ENCODE data around the gene CCT6B.
"Not testable (repeated sequence)": the region's sequence is repeated elsewhere in the genome, so short reads cannot be mapped to it uniquely, and the experiment has no call there.

Gene CCT6B, protein sequence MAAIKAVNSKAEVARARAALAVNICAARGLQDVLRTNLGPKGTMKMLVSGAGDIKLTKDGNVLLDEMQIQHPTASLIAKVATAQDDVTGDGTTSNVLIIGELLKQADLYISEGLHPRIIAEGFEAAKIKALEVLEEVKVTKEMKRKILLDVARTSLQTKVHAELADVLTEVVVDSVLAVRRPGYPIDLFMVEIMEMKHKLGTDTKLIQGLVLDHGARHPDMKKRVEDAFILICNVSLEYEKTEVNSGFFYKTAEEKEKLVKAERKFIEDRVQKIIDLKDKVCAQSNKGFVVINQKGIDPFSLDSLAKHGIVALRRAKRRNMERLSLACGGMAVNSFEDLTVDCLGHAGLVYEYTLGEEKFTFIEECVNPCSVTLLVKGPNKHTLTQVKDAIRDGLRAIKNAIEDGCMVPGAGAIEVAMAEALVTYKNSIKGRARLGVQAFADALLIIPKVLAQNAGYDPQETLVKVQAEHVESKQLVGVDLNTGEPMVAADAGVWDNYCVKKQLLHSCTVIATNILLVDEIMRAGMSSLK

GRCh38 chr17:34961093-34961911, at the start of gene CCT6B, which contains the start of gene ZNF830:
Gene CCT6B, minus strand, starts transcription at chr17:34961460. Its CDS starts 67 bp downstream, at chr17:34961393.
Gene ZNF830, plus strand, starts transcription at chr17:34961540. Its CDS starts 27 bp downstream, at chr17:34961567.
- peak; percentile 85 for FAIRE-seq

DNA sequence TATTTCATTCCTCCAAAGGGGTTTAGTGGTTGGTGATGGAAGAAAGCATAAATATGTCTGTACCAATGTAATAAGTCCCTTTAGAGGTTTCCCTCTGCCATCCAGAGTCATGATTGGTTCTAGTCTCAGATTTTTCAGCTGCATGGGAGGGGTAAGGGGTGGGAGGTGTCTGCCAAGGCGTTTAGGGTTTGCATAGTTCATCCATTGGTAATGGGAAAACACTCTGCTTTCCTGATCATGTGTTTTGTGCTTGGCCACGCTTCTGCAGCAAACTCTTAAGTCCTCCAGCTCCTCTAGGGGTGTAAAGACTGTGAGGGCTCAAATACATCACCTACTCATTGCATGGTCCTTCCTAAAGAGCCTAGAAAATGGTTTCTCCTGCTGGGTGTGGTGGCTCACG, 48.8 kb upstream of the CCT6B start:
- no peak for FAIRE-seq

DNA sequence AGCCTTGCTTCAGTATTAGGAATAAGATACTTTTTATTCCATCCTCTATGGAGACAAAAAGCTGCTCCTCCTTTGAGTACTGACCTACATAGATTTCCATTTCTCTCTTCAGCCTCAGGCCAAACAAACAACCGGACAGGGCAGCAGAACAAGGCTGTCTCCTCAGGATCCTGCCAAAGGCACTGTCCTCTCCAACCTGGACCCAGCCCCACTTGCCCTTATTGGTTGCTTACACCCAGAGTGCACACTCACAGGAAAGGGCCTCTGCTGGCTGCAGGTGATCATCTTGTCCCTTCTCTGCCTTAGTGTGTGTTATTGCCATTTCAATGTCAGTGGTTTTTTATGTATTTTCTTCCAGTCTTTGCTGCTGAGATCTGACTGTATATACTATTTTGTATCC, 45.7 kb upstream of the CCT6B start:
- FAIRE-seq = no peak

- FAIRE-seq = no peak
Observed at GRCh38 chr17:35006345-35006744, 45.1 kb upstream of the CCT6B start.

- FAIRE-seq = no peak
Observed at GRCh38 chr17:35003778-35004177, 42.5 kb upstream of the CCT6B start.

GRCh38 chr17:35002876-35003551, 41.8 kb upstream of the CCT6B start:
- FAIRE-seq = no peak

DNA sequence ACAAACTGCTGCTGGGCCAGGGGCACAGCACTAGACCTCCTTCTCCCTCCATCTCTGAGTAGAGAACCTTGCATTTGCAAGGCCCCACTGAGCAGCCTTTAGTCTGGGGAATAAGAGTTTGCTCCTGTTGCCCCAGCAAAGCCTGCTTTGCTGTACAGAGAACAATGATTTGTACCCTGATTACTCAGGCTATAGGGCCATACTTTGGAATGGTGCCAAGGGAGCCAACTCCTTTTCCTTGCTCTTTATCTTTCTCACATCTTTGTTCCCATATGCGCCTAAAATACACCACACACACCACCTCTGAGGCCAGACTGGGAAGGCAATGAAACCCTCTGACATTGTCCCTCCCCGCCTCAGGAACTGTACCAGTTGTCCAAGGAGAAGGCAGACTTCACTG, 40.3 kb upstream of the CCT6B start:
- FAIRE-seq = no peak

DNA sequence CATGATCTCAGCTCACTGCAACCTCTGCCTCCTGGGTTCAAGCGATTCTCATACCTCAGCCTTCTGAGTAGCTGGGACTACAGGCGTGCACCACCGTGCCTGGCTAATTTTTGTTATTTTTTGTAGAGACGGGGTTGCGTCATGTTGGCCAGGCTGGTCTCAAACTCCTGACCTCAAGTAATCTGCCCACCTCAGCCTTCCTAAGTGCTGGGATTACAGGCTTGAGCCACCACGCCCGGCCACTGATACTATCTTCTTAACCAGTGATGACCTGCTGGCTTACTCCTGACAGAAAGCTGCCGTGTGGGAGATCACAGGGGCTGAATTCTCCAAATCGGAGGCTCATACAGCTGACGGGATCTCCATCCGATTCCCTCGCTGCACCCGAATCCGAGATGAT, 39.7 kb upstream of the CCT6B start:
- not testable (repeated sequence) for FAIRE-seq

GRCh38 chr17:34999456-34999855, 38.2 kb upstream of the CCT6B start:
- no peak for FAIRE-seq

GRCh38 chr17:34998205-34998604, 36.9 kb upstream of the CCT6B start:
- no peak for FAIRE-seq

GRCh38 chr17:34997355-34997862, 36.1 kb upstream of the CCT6B start:
- FAIRE-seq = no peak

DNA sequence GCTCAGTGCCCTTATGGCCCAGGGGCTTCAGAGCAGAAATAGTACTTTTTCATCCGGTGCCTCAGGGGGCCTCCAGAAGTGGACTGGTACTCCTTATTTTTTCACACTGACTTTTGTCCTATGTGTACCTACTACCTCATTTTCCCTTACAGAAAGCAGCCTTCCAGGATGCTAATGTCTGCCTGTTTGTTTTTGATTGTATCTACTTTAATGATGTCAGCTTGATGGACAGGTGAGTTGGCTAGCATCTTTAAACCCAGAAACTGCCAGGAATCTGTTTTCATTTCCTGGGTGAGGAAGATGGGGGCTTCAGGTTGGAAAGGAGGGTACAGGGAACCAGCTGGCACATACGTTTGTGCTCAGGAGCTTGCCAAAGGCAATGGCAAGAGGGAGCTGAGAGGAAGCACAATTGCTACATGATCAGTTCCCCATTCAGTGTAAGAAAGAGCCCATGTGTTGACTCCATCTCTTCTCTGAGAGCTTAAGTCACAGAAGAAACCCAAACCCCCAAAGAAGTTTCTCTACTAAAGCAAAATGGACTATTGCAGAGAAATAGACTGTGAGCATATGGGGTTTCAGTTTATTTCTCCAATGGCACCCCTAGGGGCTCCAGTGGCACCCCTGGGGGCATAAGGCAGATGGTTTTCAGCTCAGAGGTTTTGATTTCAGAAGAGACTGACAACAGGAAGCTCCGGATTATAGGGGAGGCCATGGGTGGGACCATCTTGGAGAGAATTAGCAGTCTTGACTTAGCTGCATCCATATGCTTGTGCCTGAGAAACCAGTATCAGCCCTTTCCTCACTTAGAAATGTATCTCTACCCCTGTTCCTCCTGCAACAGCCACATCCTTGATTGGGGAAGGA, 35.4 kb upstream of the CCT6B start:
- FAIRE-seq = no peak

DNA sequence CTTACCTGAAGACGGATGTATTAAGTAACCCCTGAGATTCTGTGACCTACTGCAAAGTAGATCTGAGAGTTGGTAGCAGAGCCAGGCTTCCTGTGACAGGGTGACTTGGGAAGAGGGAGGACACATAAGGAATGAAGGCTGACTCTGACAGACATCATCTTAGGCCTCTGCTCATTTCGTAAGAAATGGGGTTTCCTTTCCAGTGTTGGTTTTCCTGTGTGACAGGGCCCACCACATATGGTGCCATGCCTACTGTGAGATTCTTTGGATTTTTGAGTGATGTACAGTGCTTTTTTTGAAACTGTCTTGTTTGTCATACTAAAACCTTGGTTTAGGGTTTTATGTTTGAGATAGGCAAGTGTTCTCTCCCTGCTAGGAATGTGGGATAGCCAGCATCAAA, 31.8 kb upstream of the CCT6B start:
- no peak for FAIRE-seq

DNA sequence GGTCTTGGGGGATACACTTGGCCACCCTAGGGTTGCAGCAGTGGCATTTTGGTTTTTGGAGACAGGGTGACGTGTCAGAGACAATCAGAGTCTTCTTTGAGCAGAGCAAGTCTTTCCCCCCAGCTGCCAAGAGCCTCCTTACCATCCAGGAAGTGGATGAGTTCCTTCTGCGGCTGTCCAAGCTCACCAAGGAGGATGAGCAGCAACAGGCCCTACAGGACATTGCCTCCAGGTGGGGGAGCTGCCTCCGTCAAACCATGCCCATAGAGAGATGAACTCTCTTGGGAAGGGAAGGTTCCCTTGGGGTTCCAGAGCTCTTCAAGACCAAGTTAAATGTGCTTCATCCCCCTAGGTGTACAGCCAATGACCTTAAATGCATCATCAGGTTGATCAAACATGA, 30.3 kb upstream of the CCT6B start:
- FAIRE-seq = no peak

- FAIRE-seq = no peak
Observed at GRCh38 chr17:34990921-34991365, 29.7 kb upstream of the CCT6B start.

DNA sequence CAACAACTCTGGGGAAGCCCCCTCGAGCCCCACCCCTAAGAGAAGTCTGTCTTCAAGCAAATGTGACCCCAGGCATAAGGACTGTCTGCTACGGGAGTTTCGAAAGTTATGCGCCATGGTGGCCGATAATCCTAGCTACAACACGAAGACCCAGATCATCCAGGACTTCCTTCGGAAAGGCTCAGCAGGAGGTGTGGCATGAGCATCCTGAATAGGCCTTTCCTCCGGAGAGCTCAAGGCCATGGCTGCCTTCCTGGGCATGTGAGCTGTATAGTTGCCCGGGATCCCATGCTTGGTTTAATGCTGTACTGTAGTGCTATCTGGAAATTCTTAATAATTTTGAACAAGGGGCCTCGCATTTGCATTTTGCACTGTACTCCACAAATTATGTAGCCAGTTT, 28.2 kb upstream of the CCT6B start:
- no peak for FAIRE-seq

DNA sequence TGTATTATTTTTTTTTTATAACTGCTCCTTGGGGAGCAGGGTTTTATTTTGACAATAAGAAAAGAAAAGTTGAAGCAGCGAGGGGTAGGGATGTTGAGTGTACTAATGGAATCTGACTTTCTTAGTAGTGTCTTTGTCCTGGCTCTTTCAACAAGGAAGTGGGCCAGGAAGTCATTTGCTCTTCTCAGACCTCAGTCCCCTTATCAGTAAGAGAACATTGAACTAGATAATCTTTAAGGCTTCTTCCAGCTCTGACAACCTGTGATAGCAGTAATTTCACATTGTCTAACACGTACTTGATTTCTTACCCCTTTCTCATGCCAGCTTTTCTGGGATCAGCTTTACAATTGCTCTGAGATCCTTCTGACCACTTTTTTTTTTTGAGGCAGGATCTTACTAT, 27.4 kb upstream of the CCT6B start:
- FAIRE-seq = no peak

DNA sequence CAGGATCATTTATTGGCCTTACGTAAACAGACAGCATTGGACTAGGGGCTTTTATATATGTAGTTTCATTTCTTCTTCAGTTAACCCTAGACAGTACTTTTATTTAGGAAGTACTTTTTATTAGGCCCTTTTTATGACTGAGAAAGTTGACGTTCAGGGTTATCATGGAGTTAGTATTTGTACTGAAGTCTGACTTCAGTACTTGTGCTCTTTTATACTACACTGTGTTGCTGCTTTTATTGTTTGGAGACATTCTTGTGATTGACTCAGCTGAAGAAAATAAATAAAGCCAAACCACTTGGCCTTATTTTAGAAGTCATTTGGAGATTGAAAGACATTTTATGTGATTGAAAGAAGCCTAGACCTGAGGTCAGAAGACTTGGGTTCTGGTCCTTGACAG, 26.0 kb upstream of the CCT6B start:
- FAIRE-seq = no peak

DNA sequence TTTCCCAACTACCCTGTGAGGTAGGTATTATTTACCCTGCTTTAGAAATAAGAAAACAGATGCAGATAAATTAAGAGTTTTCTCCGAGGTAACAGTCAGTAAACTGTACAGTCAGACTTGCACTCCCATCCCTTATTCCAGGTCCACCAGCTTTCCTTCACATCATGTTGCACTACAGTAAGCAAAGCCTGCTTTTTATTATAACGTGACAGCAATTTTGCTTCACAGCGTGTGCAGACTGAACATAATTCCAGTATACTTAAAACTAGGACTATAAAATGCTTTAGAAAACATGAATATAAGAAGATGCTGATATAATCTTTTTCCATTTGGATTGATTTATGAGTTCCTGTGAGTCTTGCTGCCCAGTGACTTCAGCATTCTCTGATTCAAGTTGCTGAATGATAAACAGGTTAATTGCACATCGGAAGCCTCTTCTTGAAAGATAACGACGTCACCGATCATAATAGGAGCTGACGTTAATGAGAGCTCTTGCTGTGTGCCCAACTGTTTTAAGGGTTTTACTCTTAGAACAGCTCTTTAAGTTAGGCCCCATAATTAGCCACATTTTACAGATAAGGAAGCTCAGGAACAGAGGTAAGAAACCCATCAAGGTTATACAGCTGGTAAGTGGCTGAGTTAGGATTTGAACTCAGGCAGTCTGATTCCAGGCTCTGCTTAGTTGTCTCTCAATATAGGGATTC, 20.4 kb upstream of the CCT6B start:
- FAIRE-seq = no peak

- FAIRE-seq = no peak
Observed at GRCh38 chr17:34980681-34981537, 19.6 kb upstream of the CCT6B start.
